Loucy (cell line): ENCODE data around the gene HPX.

Experiments
- H2AFZ ChIP-seq: fragments of 200-600 bp; sonication (generic); 2 replicates; pipeline ENCODE4 v1.6.0; 2016; ENCODE audit warnings: antibody characterized with exemption, mild to moderate bottlenecking, low read length, moderate library complexity
- H3F3A ChIP-seq: fragments of 200-600 bp; 2 replicates; pipeline ENCODE4 v1.6.0; 2016; ENCODE audit warnings: antibody characterized with exemption, low read depth, mild to moderate bottlenecking
- H3K27me3 ChIP-seq: fragments of 200-600 bp; sonication (generic); 2 replicates; pipeline ENCODE4 v1.6.1; 2014; ENCODE audit warnings: low read length, mild to moderate bottlenecking; ENCODE audit not compliant: insufficient read depth, poor library complexity, severe bottlenecking
- H3K36me3 ChIP-seq: fragments of 200-600 bp; sonication (generic); 2 replicates; pipeline ENCODE4 v1.6.1; 2016; ENCODE audit warnings: low read length; ENCODE audit not compliant: insufficient read depth
- H3K4me1 ChIP-seq: fragments of 200-600 bp; sonication (generic); 2 replicates; pipeline ENCODE4 v1.5.1; 2014; ENCODE audit warnings: low read length, mild to moderate bottlenecking; ENCODE audit not compliant: insufficient read depth, poor library complexity, severe bottlenecking
- H3K4me2 ChIP-seq: fragments of 200-600 bp; sonication (generic); 2 replicates; pipeline ENCODE4 v1.6.0; 2014; ENCODE audit warnings: antibody characterized with exemption, low read length, low read depth, mild to moderate bottlenecking; ENCODE audit not compliant: poor library complexity, severe bottlenecking
- H3K4me3 ChIP-seq: fragments of 200-600 bp; sonication (generic); 2 replicates; pipeline ENCODE4 v1.5.1; 2014; ENCODE audit warnings: low read length, mild to moderate bottlenecking, mixed read lengths; ENCODE audit not compliant: poor library complexity, severe bottlenecking
- H3K79me2 ChIP-seq: fragments of 200-600 bp; sonication (generic); 2 replicates; pipeline ENCODE4 v1.6.1; 2014; ENCODE audit warnings: low read length; ENCODE audit not compliant: insufficient read depth
- H3K9ac ChIP-seq: fragments of 200-600 bp; sonication (generic); 2 replicates; pipeline ENCODE4 v1.6.0; 2014; ENCODE audit warnings: mild to moderate bottlenecking, low read depth, low read length, moderate library complexity; ENCODE audit not compliant: poor library complexity, severe bottlenecking
- H3K9me2 ChIP-seq: fragments of 200-600 bp; sonication (generic); replicated peaks from 2 replicates; pipeline ENCODE4 v1.6.1; 2016; ENCODE audit warnings: low read depth, low read length, mixed read lengths
- H3K9me3 ChIP-seq: fragments of 200-600 bp; sonication (generic); 2 replicates; pipeline ENCODE4 v1.6.1; 2014; ENCODE audit warnings: mild to moderate bottlenecking, antibody characterized with exemption, low read length, low read depth; ENCODE audit not compliant: insufficient read depth
- H4K20me1 ChIP-seq: fragments of 200-600 bp; sonication (generic); 2 replicates; pipeline ENCODE4 v1.6.0; 2014; ENCODE audit warnings: antibody characterized with exemption, low read length, mild to moderate bottlenecking; ENCODE audit not compliant: insufficient read depth, poor library complexity, severe bottlenecking
- CTCF ChIP-seq: fragments of 200-600 bp; sonication (generic); conservative IDR thresholded peaks from 2 replicates; pipeline ENCODE4 v1.5.1; 2014; ENCODE audit warnings: mild to moderate bottlenecking, antibody characterized with exemption, low read length
- EZH2phosphoT487 ChIP-seq: fragments of 200-600 bp; IDR thresholded peaks from 2 replicates; pipeline ENCODE4 v1.6.1; 2018; ENCODE audit warnings: antibody characterized with exemption, mild to moderate bottlenecking, moderate library complexity, borderline replicate concordance

Gene HPX

GRCh38 chr11:6418557-6419008, 22.2 kb downstream of the HPX start:
- H2AFZ ChIP-seq, result no peak overlapping the region; the same call in 1 of the 2 replicates
- H3K79me2 ChIP-seq, result no peaks in the 10 kb centered on the region
- no peaks in the 10 kb centered on the region for H3F3A ChIP-seq
- no peaks in the 10 kb centered on the region for H3K9me3 ChIP-seq
- peak overlapping the region; percentile 68 for H3K4me3 ChIP-seq
- peak overlapping the region; percentile 62 for H3K4me2 ChIP-seq
- peaks cover 11% of the 10 kb centered on the region for H3K4me1 ChIP-seq
- TF ChIP-seq CTCF (no peak), EZH2phosphoT487 (no peak)
- H3K36me3 ChIP-seq, result no peaks in the 10 kb centered on the region
- peaks cover 14% of the 10 kb centered on the region for H3K27me3 ChIP-seq
- no peaks in the 10 kb centered on the region for H3K9me2 ChIP-seq
- H3K9ac ChIP-seq, result no peak overlapping the region
- no peaks in the 10 kb centered on the region for H4K20me1 ChIP-seq

GRCh38 chr11:6417907-6418556, 22.8 kb downstream of the HPX start:
- Histone ChIP-seq H3K79me2 (no peaks in the 10 kb centered on the region), H3K4me2 (no peak overlapping the region), H3K9ac (no peak overlapping the region), H3K27me3 (peaks cover 14% of the 10 kb centered on the region), H3K4me1 (peaks cover 11% of the 10 kb centered on the region), H2AFZ (no peak overlapping the region), H3K36me3 (no peaks in the 10 kb centered on the region), H3F3A (no peaks in the 10 kb centered on the region), H4K20me1 (no peaks in the 10 kb centered on the region), H3K9me2 (no peaks in the 10 kb centered on the region), H3K9me3 (no peaks in the 10 kb centered on the region), H3K4me3 (no peak overlapping the region)
- TF ChIP-seq CTCF, result no peak
- no peak for TF ChIP-seq EZH2phosphoT487

GRCh38 chr11:6415797-6416196, 25.0 kb downstream of the HPX start:
- no peaks in the 10 kb centered on the region for H3K79me2 ChIP-seq
- no peaks in the 10 kb centered on the region for H3K9me2 ChIP-seq
- peaks cover 14% of the 10 kb centered on the region for H3K27me3 ChIP-seq
- H3K4me1 ChIP-seq, result peaks cover 11% of the 10 kb centered on the region
- no peak overlapping the region for H3K9ac ChIP-seq
- H3K4me2 ChIP-seq, result no peak overlapping the region
- TF ChIP-seq EZH2phosphoT487 (no peak), CTCF (no peak)
- H3K4me3 ChIP-seq, result no peak overlapping the region
- H4K20me1 ChIP-seq, result no peaks in the 10 kb centered on the region
- H2AFZ ChIP-seq, result no peak overlapping the region
- no peaks in the 10 kb centered on the region for H3K36me3 ChIP-seq
- H3K9me3 ChIP-seq, result no peaks in the 10 kb centered on the region
- H3F3A ChIP-seq, result no peaks in the 10 kb centered on the region
